Spinal cord (tissue), 10 donors: ENCODE results near the gene ACP4. TPM values are rescaled to one million over a fixed set of nuclear protein-coding genes. Genes with fewer than 3 reads are reported as not detected.

Experiments used
- DNase-seq, 6 donors: peaks; one replicate each; pipeline versions ENCODE4 v3.0.0 to v3.0.0-alpha.2; 2013 to 2015; ENCODE audit warnings: low spot score in 6 of 6, low read depth in 4 of 6
- H3K27ac ChIP-seq: one replicate; pipeline ENCODE4 v1.5.1; 2013; ENCODE audit warnings: low read depth, low read length, control low read depth
- H3K27me3 ChIP-seq: one replicate; pipeline ENCODE4 v1.6.1; 2013; ENCODE audit warnings: low read length; ENCODE audit not compliant: control insufficient read depth, insufficient read depth
- H3K36me3 ChIP-seq: one replicate; pipeline ENCODE4 v1.6.1; 2013; ENCODE audit warnings: low read length; ENCODE audit not compliant: control insufficient read depth, insufficient read depth
- H3K4me1 ChIP-seq: one replicate; pipeline ENCODE4 v1.6.1; 2013; ENCODE audit warnings: low read length; ENCODE audit not compliant: control insufficient read depth, insufficient read depth
- H3K4me3 ChIP-seq: one replicate; pipeline ENCODE4 v1.5.1; 2013; ENCODE audit warnings: low read depth, low read length, control low read depth
- H3K9me3 ChIP-seq: one replicate; pipeline ENCODE4 v1.6.1; 2013; ENCODE audit warnings: low read length; ENCODE audit not compliant: control insufficient read depth, insufficient read depth
- WGBS: methylation state at CpG from one replicate; pipeline ENCODE4 v1.1.5; 2013; ENCODE audit warnings: missing lambda C conversion rate; ENCODE audit not compliant: insufficient coverage; 5-methylcytosine and 5-hydroxymethylcytosine counted together
- polyA plus RNA-seq, 2 donors: library from polyadenylated mRNA; unstranded; fragments of 120-200 nt; gene quantifications; one replicate each; pipeline ENCODE4 v1.2.1, GENCODE V29; 2013; ENCODE audit not compliant: insufficient read length in 2 of 2
- total RNA-seq, 2 donors: library from RNA; depleted of rRNA in 1 of 2; stranded (reverse); fragments of 120-200 nt in 1 of 2; fragments of >200 nt in 1 of 2; gene quantifications; one replicate each; pipeline versions ENCODE4 v1.2.3 to v1.2.4, GENCODE V29; 2013 to 2014
- donor health status: healthy.

The ACP4 gene
- total and polyA plus RNA-seq, 4 donors = 0.44 TPM; not detected in 3

- no peaks in the 10 kb centered on the region for H3K4me1 ChIP-seq
- H3K27me3 ChIP-seq = peaks cover 14% of the 10 kb centered on the region
- no peak overlapping the region for H3K27ac ChIP-seq
- H3K4me3 ChIP-seq = no peak overlapping the region
- 84% methylated on average over 8 of the region's 14 CpGs for WGBS
- no peaks in the 10 kb centered on the region for H3K36me3 ChIP-seq
- DNase-seq = no peak
- no peaks in the 10 kb centered on the region for H3K9me3 ChIP-seq
These were observed 37.3 kb downstream of the ACP4 start for GRCh38 chr19:50827476-50827875.

- Histone ChIP-seq H3K4me3 (no peak overlapping the region), H3K27me3 (no peaks in the 10 kb centered on the region), H3K4me1 (no peaks in the 10 kb centered on the region), H3K36me3 (no peaks in the 10 kb centered on the region), H3K9me3 (no peaks in the 10 kb centered on the region), H3K27ac (no peak overlapping the region)
- WGBS = 67% methylated on average over 2 of the region's 5 CpGs
- no peak for DNase-seq
These were observed 39.6 kb downstream of the ACP4 start for GRCh38 chr19:50829801-50830200.

- H3K4me3 ChIP-seq = no peak overlapping the region
- no peak for DNase-seq
- peaks cover 2% of the 10 kb centered on the region for H3K4me1 ChIP-seq
- H3K36me3 ChIP-seq = no peaks in the 10 kb centered on the region
- H3K27ac ChIP-seq = no peak overlapping the region
- no peaks in the 10 kb centered on the region for H3K9me3 ChIP-seq
- 49% methylated on average over 12 of the region's 17 CpGs for WGBS
- H3K27me3 ChIP-seq = no peaks in the 10 kb centered on the region
These were observed 40.2 kb downstream of the ACP4 start for GRCh38 chr19:50830266-50831025.

GRCh38 chr19:50831026-50831396 is 40.8 kb downstream of the ACP4 start:
- peaks cover 6% of the 10 kb centered on the region for H3K4me1 ChIP-seq
- no peak overlapping the region for H3K4me3 ChIP-seq
- no peaks in the 10 kb centered on the region for H3K36me3 ChIP-seq
- no peaks in the 10 kb centered on the region for H3K9me3 ChIP-seq
- 72% methylated on average over 7 of the region's 7 CpGs for WGBS
- DNase-seq = no peak
- H3K27ac ChIP-seq = no peak overlapping the region
- no peaks in the 10 kb centered on the region for H3K27me3 ChIP-seq

GRCh38 chr19:50832666-50833065 is 42.5 kb downstream of the ACP4 start:
- Histone ChIP-seq H3K27me3 (peaks cover 6% of the 10 kb centered on the region), H3K4me1 (peaks cover 12% of the 10 kb centered on the region), H3K36me3 (no peaks in the 10 kb centered on the region), H3K4me3 (no peak overlapping the region), H3K27ac (no peak overlapping the region), H3K9me3 (no peaks in the 10 kb centered on the region)
- WGBS = 88% methylated on average over 8 of the region's 8 CpGs
- no peak for DNase-seq

- 71% methylated on average over 5 of the region's 8 CpGs for WGBS
- peaks cover 6% of the 10 kb centered on the region for H3K27me3 ChIP-seq
- H3K9me3 ChIP-seq = no peaks in the 10 kb centered on the region
- DNase-seq = no peak
- no peak within 1 kb of the TSS for H3K27ac ChIP-seq
- no peak within 1 kb of the TSS for H3K4me3 ChIP-seq
- no peaks in the 10 kb centered on the region for H3K36me3 ChIP-seq
- peaks cover 12% of the 10 kb centered on the region for H3K4me1 ChIP-seq
These were observed 43.0 kb downstream of the ACP4 start, which contains the start of gene KLK15 for GRCh38 chr19:50833117-50833801. Gene KLK15, minus strand, starts transcription at chr19:50833574. Its CDS starts 2,082 bp downstream, at chr19:50831492.

GRCh38 chr19:50833802-50834167 is 43.6 kb downstream of the ACP4 start:
- Histone ChIP-seq H3K9me3 (no peaks in the 10 kb centered on the region), H3K4me1 (peaks cover 12% of the 10 kb centered on the region), H3K4me3 (no peak overlapping the region), H3K27ac (no peak overlapping the region), H3K27me3 (peaks cover 6% of the 10 kb centered on the region), H3K36me3 (no peaks in the 10 kb centered on the region)
- 89% methylated on average over 6 of the region's 6 CpGs for whole genome bisulfite sequencing
- DNase-seq = no peak

GRCh38 chr19:50835103-50835784 is 45.0 kb downstream of the ACP4 start:
- WGBS = 42% methylated on average over 11 of the region's 13 CpGs

GRCh38 chr19:50835785-50836542 is 45.7 kb downstream of the ACP4 start:
- Histone ChIP-seq H3K9me3 (no peaks in the 10 kb centered on the region), H3K4me3 (peak overlapping the region; percentile 28), H3K27me3 (peaks cover 6% of the 10 kb centered on the region), H3K36me3 (no peaks in the 10 kb centered on the region), H3K27ac (no peak overlapping the region), H3K4me1 (peaks cover 12% of the 10 kb centered on the region)
- DNase-seq = peak; percentile 26 to 86 (median 40)
- 2% methylated on average over 67 of the region's 67 CpGs for WGBS

More at GRCh38 chr19:50835103-50835784, 45.0 kb downstream of the ACP4 start:
- H3K9me3 ChIP-seq = no peaks in the 10 kb centered on the region
- peaks cover 6% of the 10 kb centered on the region for H3K27me3 ChIP-seq
- DNase-seq = no peak
- peaks cover 12% of the 10 kb centered on the region for H3K4me1 ChIP-seq
- H3K4me3 ChIP-seq = peak overlapping the region; percentile 28
- no peak overlapping the region for H3K27ac ChIP-seq
- no peaks in the 10 kb centered on the region for H3K36me3 ChIP-seq
